WI38 (cell line): ENCODE results near the gene SPON1.
"Not testable (repeated sequence)": the region's sequence is repeated elsewhere in the genome, so short reads cannot be mapped to it uniquely, and the experiment has no call there.

Experiments
- H3K4me3 ChIP-seq: 2 replicates; pipeline ENCODE4 v1.5.1; 2011; ENCODE audit warnings: low read depth, mild to moderate bottlenecking, control low read depth, low read length
- CTCF ChIP-seq: IDR thresholded peaks from 2 replicates; pipeline ENCODE4 v1.5.1; 2012; ENCODE audit warnings: low read depth, mild to moderate bottlenecking, control low read depth, low read length

SPON1 gene

DNA sequence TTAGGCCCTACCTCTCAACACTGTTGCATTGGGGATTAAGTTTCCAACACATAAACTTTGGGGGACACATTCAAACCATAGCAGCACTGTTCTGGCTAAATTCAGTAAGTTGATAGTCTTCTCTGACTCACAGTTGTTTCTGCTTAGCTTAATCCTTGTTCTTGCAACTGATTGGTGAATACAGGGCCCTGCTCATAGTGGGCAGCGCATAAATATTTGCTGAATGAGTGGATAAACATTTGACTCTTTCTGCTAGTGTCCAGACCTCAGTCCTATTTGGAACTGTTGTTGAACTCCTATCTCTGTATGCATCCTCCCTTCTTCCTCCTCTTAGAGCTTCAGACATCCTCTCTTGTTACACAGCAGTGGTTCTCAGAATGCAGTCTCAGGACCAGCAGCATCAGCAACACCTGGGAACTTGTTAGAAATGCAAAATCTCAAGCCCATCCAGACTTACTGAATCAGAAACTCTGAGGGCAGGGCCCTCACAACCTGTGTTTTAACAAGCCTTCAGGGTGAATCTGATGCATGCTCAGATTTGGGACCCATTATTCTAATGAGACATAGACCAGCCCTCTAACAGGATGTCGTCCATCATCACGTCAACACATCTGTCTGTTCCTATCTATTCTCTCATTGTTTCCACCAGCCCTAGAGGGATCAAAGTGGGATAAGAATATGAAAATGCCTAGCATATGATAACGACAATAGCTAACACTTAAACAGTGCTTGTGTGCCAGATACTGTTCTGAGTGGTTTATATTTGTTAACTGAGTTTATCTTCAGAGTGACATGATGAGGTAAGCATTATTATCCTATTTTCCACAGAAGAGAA is 22.3 kb downstream of the SPON1 start:
- no peak overlapping the region for H3K4me3 ChIP-seq
- TF ChIP-seq CTCF: no peak

GRCh38 chr11:13986695-13987094 is 24.2 kb downstream of the SPON1 start:
- not testable (repeated sequence) for H3K4me3 ChIP-seq

GRCh38 chr11:13992158-13992856 is 29.8 kb downstream of the SPON1 start:
- H3K4me3 ChIP-seq: not testable (repeated sequence)

DNA sequence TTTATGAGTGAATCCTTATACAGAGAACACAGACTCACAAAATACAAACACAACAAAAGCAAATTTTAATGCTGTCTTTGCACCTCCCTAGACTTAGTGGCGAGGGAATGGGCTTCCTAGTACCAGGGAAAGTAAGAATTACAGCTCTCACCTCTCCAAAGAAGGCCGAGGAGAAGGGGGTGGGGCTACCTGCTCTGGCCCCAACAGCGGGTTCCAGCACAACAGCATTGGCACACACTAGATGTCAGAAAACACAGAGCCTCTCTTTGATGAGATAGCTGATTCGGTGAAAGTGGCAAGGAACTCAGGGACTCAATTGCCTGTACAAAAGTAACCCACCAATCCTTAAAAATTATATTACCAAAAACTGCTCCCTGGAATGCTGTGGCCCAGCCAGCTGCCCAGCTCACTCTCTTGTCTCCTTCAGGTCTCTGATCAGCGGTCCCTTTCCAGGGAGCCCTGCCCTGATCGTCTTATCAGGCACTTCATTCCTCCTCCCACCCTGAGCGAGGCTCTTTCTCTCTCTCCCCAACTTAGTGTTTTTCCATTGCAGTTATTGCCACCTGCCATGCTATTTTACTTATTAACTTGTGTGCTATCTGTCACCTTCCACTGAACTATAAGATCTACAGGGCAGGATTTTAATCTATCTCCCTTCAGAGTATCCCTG is 30.7 kb downstream of the SPON1 start:
- no peak overlapping the region for H3K4me3 ChIP-seq
- TF ChIP-seq CTCF: no peak

- TF ChIP-seq CTCF: no peak
- H3K4me3 ChIP-seq: no peak overlapping the region
These were observed 35.4 kb downstream of the SPON1 start for GRCh38 chr11:13997881-13998280.

DNA sequence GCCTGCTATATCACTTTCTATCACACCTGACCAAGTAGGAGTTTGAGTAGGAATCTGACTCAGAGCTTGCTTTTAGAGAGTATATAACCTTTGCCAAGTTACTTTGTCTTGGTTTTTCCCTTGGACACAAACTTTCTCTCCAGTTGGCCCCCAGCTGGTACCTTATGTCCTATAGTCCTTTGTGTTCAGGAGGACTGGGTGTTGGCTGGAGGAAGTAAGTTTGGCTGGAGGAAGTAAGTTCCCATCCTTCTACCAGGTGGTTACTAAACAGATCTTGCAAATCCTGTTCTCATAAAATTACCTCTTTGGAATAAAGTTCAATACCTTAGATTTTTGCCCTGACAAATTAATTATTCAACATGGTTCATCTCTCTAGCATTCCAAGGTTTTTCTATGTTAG is 37.2 kb downstream of the SPON1 start:
- TF ChIP-seq CTCF: no peak
- H3K4me3 ChIP-seq: no peak overlapping the region

GRCh38 chr11:14001597-14001996 is 39.1 kb downstream of the SPON1 start:
- no peak for TF ChIP-seq CTCF
- no peak overlapping the region for H3K4me3 ChIP-seq

- H3K4me3 ChIP-seq: no peak overlapping the region
- no peak for TF ChIP-seq CTCF
These were observed 45.0 kb downstream of the SPON1 start for GRCh38 chr11:14007566-14007965.
